PC-9 (cell line): ENCODE measurements around the gene SLC1A4.

ENCODE experiments used
- EZH2 ChIP-seq: fragments of 200-600 bp; sonication (generic); IDR thresholded peaks from 2 replicates; pipeline ENCODE4 v1.8.0; 2017; ENCODE audit warnings: antibody characterized with exemption, low read depth
- TF ChIP-seq, protein P1 (sequence below): fragments of 200-600 bp; sonication (generic); conservative IDR thresholded peaks from 2 replicates; pipeline ENCODE4 v1.6.1; 2017; ENCODE audit warnings: mixed run types, antibody characterized with exemption, mild to moderate bottlenecking, moderate library complexity

DNA sequence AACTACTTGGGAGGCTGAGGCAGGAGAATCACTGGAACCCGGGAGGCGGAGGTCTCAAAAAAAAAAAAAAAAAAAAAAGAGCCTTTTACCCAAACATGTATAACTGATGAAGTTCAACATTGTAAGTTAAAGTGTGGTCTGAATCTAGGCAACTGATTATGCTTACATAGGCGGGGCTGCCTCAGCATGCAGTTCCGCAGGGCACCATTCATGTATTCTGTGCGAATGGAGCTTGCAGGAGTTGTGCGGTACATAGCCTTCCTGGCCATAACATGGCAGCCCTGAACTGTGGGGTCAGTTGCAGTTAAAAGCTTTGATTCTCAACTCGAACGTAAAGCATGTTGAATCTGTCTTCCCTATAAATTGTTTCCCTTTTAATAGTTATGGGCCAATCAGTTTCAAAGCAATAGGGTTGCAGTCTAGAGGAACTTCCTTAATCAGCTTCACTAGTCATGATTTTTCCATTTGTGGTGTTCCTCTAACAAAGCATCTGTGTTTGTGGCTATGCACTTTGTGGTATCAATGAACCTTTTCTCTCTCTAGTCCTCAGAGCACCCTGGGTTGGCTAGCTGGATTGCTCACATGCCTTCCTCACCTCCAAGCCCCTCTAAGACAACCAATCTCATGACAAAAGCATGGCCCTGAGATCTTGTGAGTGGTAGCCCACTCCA lies 36.4 kb downstream of the SLC1A4 start:
- TF ChIP-seq, protein P1, sequence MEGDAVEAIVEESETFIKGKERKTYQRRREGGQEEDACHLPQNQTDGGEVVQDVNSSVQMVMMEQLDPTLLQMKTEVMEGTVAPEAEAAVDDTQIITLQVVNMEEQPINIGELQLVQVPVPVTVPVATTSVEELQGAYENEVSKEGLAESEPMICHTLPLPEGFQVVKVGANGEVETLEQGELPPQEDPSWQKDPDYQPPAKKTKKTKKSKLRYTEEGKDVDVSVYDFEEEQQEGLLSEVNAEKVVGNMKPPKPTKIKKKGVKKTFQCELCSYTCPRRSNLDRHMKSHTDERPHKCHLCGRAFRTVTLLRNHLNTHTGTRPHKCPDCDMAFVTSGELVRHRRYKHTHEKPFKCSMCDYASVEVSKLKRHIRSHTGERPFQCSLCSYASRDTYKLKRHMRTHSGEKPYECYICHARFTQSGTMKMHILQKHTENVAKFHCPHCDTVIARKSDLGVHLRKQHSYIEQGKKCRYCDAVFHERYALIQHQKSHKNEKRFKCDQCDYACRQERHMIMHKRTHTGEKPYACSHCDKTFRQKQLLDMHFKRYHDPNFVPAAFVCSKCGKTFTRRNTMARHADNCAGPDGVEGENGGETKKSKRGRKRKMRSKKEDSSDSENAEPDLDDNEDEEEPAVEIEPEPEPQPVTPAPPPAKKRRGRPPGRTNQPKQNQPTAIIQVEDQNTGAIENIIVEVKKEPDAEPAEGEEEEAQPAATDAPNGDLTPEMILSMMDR: no peak
- no peak for TF ChIP-seq EZH2
